HepG2 (cell line): ENCODE data around the gene USP10. TPM values are rescaled to one million over a fixed set of nuclear protein-coding genes. Genes with fewer than 3 reads are reported as not detected.

Experiments
- AGO2 ChIP-seq: fragments of 200-400 bp; formaldehyde crosslinking; optimal IDR thresholded peaks from 2 replicates; pipeline ENCODE3; 2017; ENCODE audit warnings: mild to moderate bottlenecking, low read depth, low read length, moderate library complexity
- CEBPB ChIP-seq: IDR thresholded peaks from 2 replicates; pipeline ENCODE4 v1.6.1; 2011; ENCODE audit warnings: low read depth, low read length, improper control_type of control experiment, borderline replicate concordance
- FUBP1 ChIP-seq: sonication (generic); formaldehyde crosslinking; IDR thresholded peaks from 2 replicates; pipeline ENCODE4 v1.5.1; 2020; ENCODE audit warnings: missing genetic modification reagents, mild to moderate bottlenecking, borderline replicate concordance
- GATAD1 ChIP-seq: IDR thresholded peaks from 2 replicates; pipeline ENCODE4 v1.6.1; 2016; ENCODE audit warnings: missing genetic modification reagents, missing compliant biosample characterization
- GMEB2 ChIP-seq: IDR thresholded peaks from 2 replicates; pipeline ENCODE4 v1.6.1; 2016; ENCODE audit warnings: missing biosample characterization, missing genetic modification reagents, low read depth
- ZNF432 ChIP-seq: sonication (generic); formaldehyde crosslinking; IDR thresholded peaks from 2 replicates; pipeline ENCODE4 v1.5.0; 2020; ENCODE audit warnings: missing genetic modification reagents, mild to moderate bottlenecking, borderline replicate concordance
- ZNF576 ChIP-seq: sonication (generic); formaldehyde crosslinking; IDR thresholded peaks from 2 replicates; pipeline ENCODE4 v1.4.0; 2020; ENCODE audit warnings: mild to moderate bottlenecking, missing genetic modification reagents
- ZNF670 ChIP-seq: sonication (generic); formaldehyde crosslinking; IDR thresholded peaks from 2 replicates; pipeline ENCODE4 v1.8.0; 2022; ENCODE audit warnings: mild to moderate bottlenecking, missing genetic modification reagents, borderline replicate concordance
- ZNF672 ChIP-seq: sonication (generic); formaldehyde crosslinking; IDR thresholded peaks from 2 replicates; pipeline ENCODE4 v1.8.1; 2022; ENCODE audit warnings: missing genetic modification reagents
- polyA plus RNA-seq, 8 experiments: library from polyadenylated mRNA; depleted of rRNA in 3 of 8; stranded (reverse) in 7 of 8; unstranded in 1 of 8; fragments of >200 nt; fragmentation: Illumina TruSeq in 4 of 8; extraction: Trizol in 4 of 8; gene quantifications; 2 replicates each; pipeline versions ENCODE4 v1.2.1 to v1.2.3, GENCODE V29; 2011 to 2016; ENCODE audit warnings: low read depth in 4 of 8, missing spikeins in 1 of 8, mixed read lengths in 1 of 8; ENCODE audit not compliant: insufficient read depth in 1 of 8
- total RNA-seq, 5 experiments: library from RNA; depleted of rRNA; stranded (reverse); fragments of >200 nt; fragmentation: Illumina TruSeq; extraction: Trizol; gene quantifications; 2 replicates each; pipeline ENCODE4 v1.2.3, GENCODE V29; 2016; ENCODE audit warnings: low read depth in 1 of 5

USP10 gene
- total and polyA plus RNA-seq, 2 of the 13 experiments (the other 11 are each of a cell fraction or from before 2014, with no cell fraction given), result 79.1 to 122 TPM

GRCh38 chr16:84752600-84752999 lies 52.8 kb downstream of the USP10 start (continued):
- no peak for TF ChIP-seq GMEB2 (CRISPR knock-in tag)
- TF ChIP-seq GATAD1 (CRISPR knock-in tag), result no peak
- no peak for TF ChIP-seq ZNF432 (CRISPR knock-in tag)
- no peak for TF ChIP-seq ZNF576 (CRISPR knock-in tag)
- no peak for TF ChIP-seq ZNF672 (CRISPR knock-in tag)
- no peak for TF ChIP-seq ZNF670 (CRISPR knock-in tag)
- TF ChIP-seq FUBP1 (CRISPR knock-in tag), result no peak
- TF ChIP-seq CEBPB, result no peak
- no peak for TF ChIP-seq AGO2
- TF ChIP-seq, all 625 proteins: peak for 0
